HCT116 (cell line): ENCODE data around the gene HIP1. TPM values are rescaled to one million over a fixed set of nuclear protein-coding genes. Genes with fewer than 3 reads are reported as not detected.

Experiments used
- ATAC-seq: fragments of 200-7000 bp; cut with Tn5 transposase; 2 replicates; pipeline ENCODE4 v1.9.1; 2020; ENCODE audit warnings: mild to moderate bottlenecking, moderate library complexity
- BruUV-seq: library from RNA; stranded (reverse); fragments of 400-500 nt; replicated peaks from 2 replicates; lab custom pipeline; 2021; lab: Mats Ljungman, UMichigan
- CTCF ChIA-PET: fragments of 300-600 bp; sonication (Branson Sonifier 250); formaldehyde crosslinking; loops from one replicate; lab custom pipeline; 2021; ENCODE audit warnings: antibody characterized with exemption; lab: Charles Lee
- POLR2A ChIA-PET: fragments of 300-600, 350-600 bp; sonication (Branson Sonifier 250); formaldehyde crosslinking; loops from one replicate; lab custom pipeline; 2021; ENCODE audit warnings: antibody characterized with exemption; lab: Charles Lee
- RAD21 ChIA-PET, 2 experiments: fragments of 300-600 bp; sonication (Branson Sonifier 250); formaldehyde crosslinking; loops; one replicate each; lab custom pipeline; 2023; ENCODE audit warnings: low total read pairs in 2 of 2; ENCODE audit not compliant: uncharacterized antibody in 2 of 2, unreplicated experiment in 2 of 2, low non-redundant PET in 1 of 2; lab: Charles Lee
- DNase-seq: peaks from one replicate; pipeline ENCODE4 v3.0.0-alpha.2; 2010; ENCODE audit warnings: low read depth, low spot score
- H2AFZ ChIP-seq: fragments of 200-600 bp; shearing (Covaris generic), sonication (generic); 2 replicates; pipeline ENCODE4 v1.6.1; 2017; ENCODE audit warnings: low read depth, mixed run types, mixed read lengths, antibody characterized with exemption, low read length; ENCODE audit not compliant: poor library complexity, severe bottlenecking
- H3K27ac ChIP-seq: 2 replicates; pipeline ENCODE4 v1.5.1; 2012; ENCODE audit warnings: low read depth, low read length
- H3K27me3 ChIP-seq: fragments of 200-600 bp; sonication (generic); 2 replicates; pipeline ENCODE4 v1.6.1; 2016; ENCODE audit warnings: mixed run types, low read length, mixed read lengths; ENCODE audit not compliant: insufficient read depth
- H3K36me3 ChIP-seq, 2 experiments: fragments of 200-500 bp in 1 of 2; fragments of 200-600 bp in 1 of 2; sonication (Bioruptor generic) in 1 of 2; sonication (generic) in 1 of 2; 2 replicates each; pipeline versions ENCODE4 v1.5.1 to v1.6.1; 2014 to 2016; ENCODE audit warnings: low read length in 2 of 2, inconsistent platforms in 1 of 2, mixed read lengths in 1 of 2, mixed run types in 1 of 2; ENCODE audit not compliant: insufficient read depth in 2 of 2, control insufficient read depth in 1 of 2
- H3K4me1 ChIP-seq, 2 experiments: fragments of 200-600 bp in 1 of 2; sonication (generic) in 1 of 2; 2 replicates each; pipeline versions ENCODE4 v1.5.1 to v1.6.1; 2012 to 2017; ENCODE audit warnings: low read length in 2 of 2, inconsistent platforms in 1 of 2, mild to moderate bottlenecking in 1 of 2, mixed read lengths in 1 of 2, mixed run types in 1 of 2, moderate library complexity in 1 of 2; ENCODE audit not compliant: insufficient read depth in 2 of 2, control insufficient read depth in 1 of 2
- H3K4me2 ChIP-seq: fragments of 200-600 bp; sonication (generic); 2 replicates; pipeline ENCODE4 v1.6.1; 2017; ENCODE audit warnings: mixed run types, low read length, mixed read lengths
- H3K4me3 ChIP-seq, 2 experiments: fragments of 200-600 bp in 1 of 2; sonication (generic) in 1 of 2; replicated peaks in 1 of 2; 2 replicates each; pipeline ENCODE4 v1.5.1; 2011 to 2016; ENCODE audit warnings: low read length in 2 of 2, control low read depth in 1 of 2, low read depth in 1 of 2, mild to moderate bottlenecking in 1 of 2, mixed read lengths in 1 of 2, mixed run types in 1 of 2
- H3K79me2 ChIP-seq: fragments of 200-600 bp; sonication (generic); 2 replicates; pipeline ENCODE4 v1.6.1; 2017; ENCODE audit warnings: mild to moderate bottlenecking, mixed run types, low read length, moderate library complexity, mixed read lengths; ENCODE audit not compliant: insufficient read depth
- H3K9ac ChIP-seq: fragments of 200-600 bp; sonication (generic); 2 replicates; pipeline ENCODE4 v1.6.1; 2016; ENCODE audit warnings: low read length, mixed read lengths
- H3K9me2 ChIP-seq: fragments of 200-600 bp; sonication (generic), shearing (Covaris generic); 2 replicates; pipeline ENCODE4 v1.6.1; 2017; ENCODE audit warnings: mixed run types, mild to moderate bottlenecking, moderate library complexity; ENCODE audit not compliant: insufficient read depth
- H3K9me3 ChIP-seq, 2 experiments: fragments of 200-500 bp in 1 of 2; fragments of 200-600 bp in 1 of 2; sonication (Bioruptor generic) in 1 of 2; sonication (generic) in 1 of 2; 2 replicates each; pipeline ENCODE4 v1.6.1; 2014 to 2017; ENCODE audit warnings: low read length in 2 of 2, mixed read lengths in 2 of 2, inconsistent platforms in 1 of 2, low read depth in 1 of 2, mild to moderate bottlenecking in 1 of 2, mixed run types in 1 of 2, moderate library complexity in 1 of 2; ENCODE audit not compliant: control insufficient read depth in 1 of 2, insufficient read depth in 1 of 2
- H4K20me1 ChIP-seq: fragments of 200-600 bp; sonication (generic), shearing (Covaris generic); 2 replicates; pipeline ENCODE4 v1.6.1; 2017; ENCODE audit warnings: mixed run types, mild to moderate bottlenecking, moderate library complexity; ENCODE audit not compliant: insufficient read depth
- CBX3 ChIP-seq: IDR thresholded peaks from 2 replicates; pipeline ENCODE4 v1.6.1; 2012; ENCODE audit warnings: low read depth
- CEBPB ChIP-seq: IDR thresholded peaks from 2 replicates; pipeline ENCODE4 v1.6.1; 2012; ENCODE audit warnings: low read depth
- EZH2 ChIP-seq: fragments of 200-600 bp; sonication (generic); IDR thresholded peaks from 2 replicates; pipeline ENCODE4 v1.6.1; 2017; ENCODE audit warnings: antibody characterized with exemption, mixed run types
- MAX ChIP-seq: IDR thresholded peaks from 2 replicates; pipeline ENCODE4 v1.6.1; 2012
- RAD21 ChIP-seq: IDR thresholded peaks from 2 replicates; pipeline ENCODE4 v1.6.1; 2012; ENCODE audit warnings: low read depth, mild to moderate bottlenecking
- SP1 ChIP-seq: IDR thresholded peaks from 2 replicates; pipeline ENCODE4 v1.6.1; 2012; ENCODE audit warnings: low read depth
- intact Hi-C: fragments of 100-400 bp; cut with micrococcal nuclease; formaldehyde crosslinking; loops from 2 replicates; pipeline ENCODE4 v1.10.0; 2022
- total RNA-seq: library from RNA; stranded (reverse); gene quantifications from one replicate; pipeline ENCODE4 v1.2.1, GENCODE V29; 2021; ENCODE audit not compliant: unreplicated experiment
- TF ChIP-seq, protein P1 (sequence below), 3 experiments: fragments of 200-600 bp in 1 of 3; sonication (generic) in 1 of 3; IDR thresholded peaks in 2 of 3; conservative IDR thresholded peaks in 1 of 3; 2 replicates each; pipeline ENCODE4 v1.5.1; 2012 to 2017; ENCODE audit warnings: low read depth in 2 of 3, low read length in 2 of 3, antibody characterized with exemption in 1 of 3, borderline replicate concordance in 1 of 3, control low read depth in 1 of 3, mild to moderate bottlenecking in 1 of 3, mixed read lengths in 1 of 3, mixed run types in 1 of 3, moderate library complexity in 1 of 3; ENCODE audit not compliant: insufficient read depth in 1 of 3

HIP1 gene
- total RNA-seq, 1 experiment from 2014 or later: 22.1 TPM

GRCh38 chr7:75642810-75643486 lies 95.8 kb downstream of the HIP1 start:
- H3K9ac ChIP-seq: no peak overlapping the region
- no peak overlapping the region for H3K4me2 ChIP-seq
- H4K20me1 ChIP-seq: no peaks in the 10 kb centered on the region
- no peak overlapping the region for H3K27ac ChIP-seq
- H3K27me3 ChIP-seq: no peaks in the 10 kb centered on the region
- BruUV-seq: no TSS peak
- peak; percentile 54 for DNase-seq
- H3K9me3 ChIP-seq: peaks cover 4 to 10% of the 10 kb centered on the region in 2 experiments; a peak in 3 of 4 replicates
- TF ChIP-seq MAX: no peak
- TF ChIP-seq RAD21: peak; percentile 72
- peak; percentile 85 for TF ChIP-seq CBX3
- TF ChIP-seq, protein P1, sequence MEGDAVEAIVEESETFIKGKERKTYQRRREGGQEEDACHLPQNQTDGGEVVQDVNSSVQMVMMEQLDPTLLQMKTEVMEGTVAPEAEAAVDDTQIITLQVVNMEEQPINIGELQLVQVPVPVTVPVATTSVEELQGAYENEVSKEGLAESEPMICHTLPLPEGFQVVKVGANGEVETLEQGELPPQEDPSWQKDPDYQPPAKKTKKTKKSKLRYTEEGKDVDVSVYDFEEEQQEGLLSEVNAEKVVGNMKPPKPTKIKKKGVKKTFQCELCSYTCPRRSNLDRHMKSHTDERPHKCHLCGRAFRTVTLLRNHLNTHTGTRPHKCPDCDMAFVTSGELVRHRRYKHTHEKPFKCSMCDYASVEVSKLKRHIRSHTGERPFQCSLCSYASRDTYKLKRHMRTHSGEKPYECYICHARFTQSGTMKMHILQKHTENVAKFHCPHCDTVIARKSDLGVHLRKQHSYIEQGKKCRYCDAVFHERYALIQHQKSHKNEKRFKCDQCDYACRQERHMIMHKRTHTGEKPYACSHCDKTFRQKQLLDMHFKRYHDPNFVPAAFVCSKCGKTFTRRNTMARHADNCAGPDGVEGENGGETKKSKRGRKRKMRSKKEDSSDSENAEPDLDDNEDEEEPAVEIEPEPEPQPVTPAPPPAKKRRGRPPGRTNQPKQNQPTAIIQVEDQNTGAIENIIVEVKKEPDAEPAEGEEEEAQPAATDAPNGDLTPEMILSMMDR (IDR thresholded peaks at IDR 0.05 in 2 of 3, conservative IDR thresholded peaks at IDR 0.05 in 1 of 3; ENCODE audit: borderline replicate concordance in 1 of 3, insufficient read depth in 1 of 3, low read depth in 2 of 3, low read length in 2 of 3): peak in 2 of 3 experiments; percentile 81 to 82; a peak in 4 of 6 replicates
- TF ChIP-seq, all 23 proteins: peak for 3
- peaks cover 5% of the 10 kb centered on the region; the same call in 1 of the 2 replicates for H3K79me2 ChIP-seq
- H3K36me3 ChIP-seq: no peaks in the 10 kb centered on the region
- ChIA-PET CTCF (no interaction called here), POLR2A (no interaction called here), RAD21 (no interaction called here)
- no peaks in the 10 kb centered on the region for H3K9me2 ChIP-seq
- intact Hi-C loops: no loop called here
- peak; percentile 43 for ATAC-seq
- H3K4me3 ChIP-seq: no peak overlapping the region
- peaks cover 3 to 13% of the 10 kb centered on the region in 2 experiments; a peak in 3 of 4 replicates for H3K4me1 ChIP-seq
- H2AFZ ChIP-seq: no peak overlapping the region

GRCh38 chr7:75640201-75640600 lies 98.5 kb downstream of the HIP1 start:
- peaks cover 4 to 10% of the 10 kb centered on the region in 2 experiments; a peak in 3 of 4 replicates for H3K9me3 ChIP-seq
- H3K4me1 ChIP-seq: peaks cover 3 to 15% of the 10 kb centered on the region in 2 experiments; a peak in 3 of 4 replicates
- H3K4me2 ChIP-seq: 0 out of 2 replicates have a peak overlapping the region, but pooled peaks have one; percentile 96
- BruUV-seq: no TSS peak
- H3K4me3 ChIP-seq: no peak overlapping the region
- ChIA-PET POLR2A (interaction anchor here (0.7 kb wide), 1 partner anchor 36 kb away, joined by 3 read pairs; no protein-coding TSS in a partner anchor), CTCF (no interaction called here), RAD21 (no interaction called here)
- H3K36me3 ChIP-seq: no peaks in the 10 kb centered on the region
- no peak for DNase-seq
- intact Hi-C loops: no loop called here
- no peak overlapping the region for H2AFZ ChIP-seq
- H3K27ac ChIP-seq: no peak overlapping the region
- no peaks in the 10 kb centered on the region for H3K27me3 ChIP-seq
- no peaks in the 10 kb centered on the region for H3K9me2 ChIP-seq
- H3K9ac ChIP-seq: no peak overlapping the region
- ATAC-seq: no peak
- H4K20me1 ChIP-seq: no peaks in the 10 kb centered on the region
- H3K79me2 ChIP-seq: peaks cover 13% of the 10 kb centered on the region; the same call in 1 of the 2 replicates
- TF ChIP-seq SP1 (no peak), CEBPB (no peak), EZH2 (no peak)
